ENCODE data around the gene RAE1. TPM values are rescaled to one million over a fixed set of nuclear protein-coding genes. Genes with fewer than 3 reads are reported as not detected.

The RAE1 gene
- total RNA-seq, 2 experiments from 2014 or later, result 35.0 to 37.2 TPM

GRCh38 chr20:57375652-57376230, 24.7 kb downstream of the RAE1 start:
- ATAC-seq (no peak), DNase-seq (no peak)
- no peak overlapping the region for H3K27ac Mint-ChIP-seq
- no peak overlapping the region for H3K4me3 Mint-ChIP-seq
- H3K4me1 Mint-ChIP-seq (ENCODE audit: low read depth), result peaks cover 18% of the 10 kb centered on the region
- H3K27me3 Mint-ChIP-seq (ENCODE audit: low read depth), result no peaks in the 10 kb centered on the region
- ChIA-PET POLR2A (no interaction called here), CTCF (interaction anchor here (0.6 to 2.3 kb wide), 2 partner anchors 122 to 221 kb away, joined by 3 to 8 read pairs; no protein-coding TSS in a partner anchor)
- H3K9me3 Mint-ChIP-seq (ENCODE audit: insufficient read depth), result no peaks in the 10 kb centered on the region
- peaks cover 63% of the 10 kb centered on the region for H3K36me3 Mint-ChIP-seq (ENCODE audit: low read depth)

GRCh38 chr20:57377350-57377749, 26.3 kb downstream of the RAE1 start:
- Mint-ChIP-seq H3K4me3 (no peak overlapping the region), H3K27me3 (ENCODE audit: low read depth) (no peaks in the 10 kb centered on the region), H3K9me3 (ENCODE audit: insufficient read depth) (no peaks in the 10 kb centered on the region), H3K4me1 (ENCODE audit: low read depth) (peaks cover 26% of the 10 kb centered on the region), H3K27ac (peak overlapping the region; percentile 3), H3K36me3 (ENCODE audit: low read depth) (peaks cover 49% of the 10 kb centered on the region)
- POLR2A ChIA-PET, result no interaction called here
- no peak for ATAC-seq
- DNase-seq, result no peak
- CTCF ChIA-PET, result interaction anchor here (1.0 to 2.3 kb wide), 2 partner anchors 118 to 219 kb away, joined by 3 to 8 read pairs; no protein-coding TSS in a partner anchor

DNA sequence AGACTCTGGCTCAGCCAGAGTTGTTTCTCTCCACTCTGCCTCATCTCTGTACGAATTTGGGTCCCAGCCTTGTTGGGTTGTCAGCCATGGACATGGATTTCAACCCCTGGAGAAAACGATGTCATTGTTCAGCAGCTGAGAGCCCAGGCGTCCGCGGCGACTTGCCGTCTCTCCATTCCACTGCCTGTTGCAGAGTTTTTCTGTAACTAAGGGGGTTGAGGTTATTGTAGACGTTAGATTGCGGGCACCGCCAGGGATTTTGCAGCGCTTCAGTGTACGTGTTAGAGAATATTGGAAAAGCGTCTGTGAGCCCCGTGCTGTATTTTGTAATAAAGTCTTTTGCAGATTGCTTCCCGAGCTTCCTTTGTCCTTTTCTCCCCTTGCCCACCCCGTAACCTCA, 27.1 kb downstream of the RAE1 start:
- Mint-ChIP-seq H3K4me1 (ENCODE audit: low read depth) (peaks cover 33% of the 10 kb centered on the region), H3K27me3 (ENCODE audit: low read depth) (no peaks in the 10 kb centered on the region), H3K9me3 (ENCODE audit: insufficient read depth) (no peaks in the 10 kb centered on the region), H3K36me3 (ENCODE audit: low read depth) (peaks cover 52% of the 10 kb centered on the region), H3K4me3 (no peak overlapping the region), H3K27ac (no peak overlapping the region)
- CTCF ChIA-PET, result interaction anchor here (5.1 kb wide), 1 partner anchor 118 kb away, joined by 41 read pairs; no protein-coding TSS in a partner anchor
- POLR2A ChIA-PET, result no interaction called here
- no peak for ATAC-seq
- DNase-seq, result no peak

DNA sequence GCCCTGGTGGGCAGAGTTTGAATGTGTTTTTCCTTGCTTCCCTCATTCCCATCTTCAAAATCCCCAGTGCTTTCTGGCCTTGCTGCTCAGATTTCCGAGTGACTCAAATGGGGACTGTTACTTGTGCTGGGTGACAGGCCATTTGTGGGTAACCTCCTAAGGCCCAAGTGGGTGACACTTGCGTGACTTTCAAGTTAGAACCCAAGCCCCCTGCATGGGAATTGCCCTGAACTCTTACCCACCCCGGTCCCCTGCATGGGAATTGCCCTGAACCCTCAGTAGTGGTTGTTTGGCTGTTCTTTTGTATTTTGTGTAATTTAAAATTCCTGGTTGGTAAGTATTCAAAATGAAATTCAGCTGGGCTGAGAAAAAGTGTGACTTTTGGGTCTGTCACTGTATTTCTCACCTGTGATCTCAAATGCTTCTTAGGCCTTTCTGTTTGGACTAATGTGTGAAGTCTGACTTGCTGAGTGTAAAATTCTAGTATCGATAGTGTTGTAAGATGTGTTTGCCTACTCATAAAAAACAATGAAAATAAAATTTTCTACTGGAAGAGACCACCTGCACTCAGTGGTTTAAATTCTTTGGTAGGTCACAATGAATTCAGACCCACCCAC, 27.7 kb downstream of the RAE1 start:
- H3K4me3 Mint-ChIP-seq, result no peak overlapping the region
- no peak overlapping the region for H3K27ac Mint-ChIP-seq
- H3K27me3 Mint-ChIP-seq (ENCODE audit: low read depth), result no peaks in the 10 kb centered on the region
- ChIA-PET CTCF (interaction anchor here (0.9 to 5.1 kb wide), 8 partner anchors 10 to 218 kb away, joined by 3 to 41 read pairs (median 5); no protein-coding TSS in a partner anchor), POLR2A (interaction anchor here (0.9 kb wide), 1 partner anchor 27 kb away, joined by 3 read pairs; the partner anchor contains the start of gene RAE1)
- peaks cover 46% of the 10 kb centered on the region for H3K36me3 Mint-ChIP-seq (ENCODE audit: low read depth)
- ATAC-seq (no peak), DNase-seq (no peak)
- peaks cover 32% of the 10 kb centered on the region for H3K4me1 Mint-ChIP-seq (ENCODE audit: low read depth)
- H3K9me3 Mint-ChIP-seq (ENCODE audit: insufficient read depth), result no peaks in the 10 kb centered on the region

- H3K9me3 Mint-ChIP-seq (ENCODE audit: insufficient read depth), result no peaks in the 10 kb centered on the region
- DNase-seq, result no peak
- CTCF ChIA-PET, result interaction anchor here (0.9 to 5.1 kb wide), 9 partner anchors 9 to 218 kb away, joined by 3 to 41 read pairs (median 5); no protein-coding TSS in a partner anchor
- no peaks in the 10 kb centered on the region for H3K27me3 Mint-ChIP-seq (ENCODE audit: low read depth)
- no peak for ATAC-seq
- H3K4me1 Mint-ChIP-seq (ENCODE audit: low read depth), result peaks cover 30% of the 10 kb centered on the region
- no peak overlapping the region for H3K27ac Mint-ChIP-seq
- no peak overlapping the region for H3K4me3 Mint-ChIP-seq
- H3K36me3 Mint-ChIP-seq (ENCODE audit: low read depth), result peaks cover 43% of the 10 kb centered on the region
- POLR2A ChIA-PET, result interaction anchor here (0.9 kb wide), 2 partner anchors 13 to 28 kb away, joined by 3 to 4 read pairs; partner anchors contain the start of gene RAE1
These were observed 28.2 kb downstream of the RAE1 start for GRCh38 chr20:57379263-57379647.

DNA sequence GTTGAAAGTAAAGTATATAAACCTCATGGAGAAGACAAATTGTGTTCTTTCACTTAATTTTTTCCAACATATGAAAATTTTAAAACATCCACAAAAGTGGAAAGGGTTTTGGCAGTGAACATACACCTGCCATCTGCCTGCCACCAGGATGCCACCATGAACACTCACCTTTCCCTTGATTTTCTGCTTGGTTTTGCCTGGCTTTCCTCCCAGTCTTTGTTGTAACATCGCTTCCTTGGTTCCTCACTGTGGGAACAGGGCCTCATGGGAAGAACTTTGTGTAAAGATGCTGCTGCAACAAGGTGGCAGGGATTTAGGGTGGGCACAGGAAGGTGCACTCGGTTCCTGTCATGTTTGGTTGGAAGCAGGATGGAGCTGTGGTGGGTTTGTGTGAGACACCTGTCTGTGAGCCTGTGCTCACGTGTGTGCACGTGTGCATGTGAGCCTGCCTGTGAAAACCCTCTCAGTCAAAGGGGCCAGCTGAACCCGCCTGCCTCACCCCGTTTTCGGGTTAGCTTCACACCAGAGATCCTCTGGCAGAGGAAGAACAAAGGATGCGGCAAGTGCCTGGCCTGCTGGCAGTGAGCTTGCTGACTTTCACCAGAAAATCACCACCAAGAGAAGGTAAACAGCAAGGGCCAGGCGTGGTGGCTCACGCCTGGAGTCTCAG, 29.2 kb downstream of the RAE1 start:
- POLR2A ChIA-PET, result interaction anchor here (0.9 kb wide), 1 partner anchor 12 kb away, joined by 4 read pairs; no protein-coding TSS in a partner anchor
- Mint-ChIP-seq H3K4me1 (ENCODE audit: low read depth) (peaks cover 23% of the 10 kb centered on the region), H3K36me3 (ENCODE audit: low read depth) (peaks cover 34% of the 10 kb centered on the region), H3K27me3 (ENCODE audit: low read depth) (no peaks in the 10 kb centered on the region), H3K27ac (no peak overlapping the region), H3K4me3 (no peak overlapping the region), H3K9me3 (ENCODE audit: insufficient read depth) (no peaks in the 10 kb centered on the region)
- DNase-seq, result no peak
- CTCF ChIA-PET, result interaction anchor here (1.0 to 5.1 kb wide), 13 partner anchors 8 to 216 kb away, joined by 3 to 41 read pairs (median 6); partner anchors contain the start of gene RBM38
- ATAC-seq, result no peak

DNA sequence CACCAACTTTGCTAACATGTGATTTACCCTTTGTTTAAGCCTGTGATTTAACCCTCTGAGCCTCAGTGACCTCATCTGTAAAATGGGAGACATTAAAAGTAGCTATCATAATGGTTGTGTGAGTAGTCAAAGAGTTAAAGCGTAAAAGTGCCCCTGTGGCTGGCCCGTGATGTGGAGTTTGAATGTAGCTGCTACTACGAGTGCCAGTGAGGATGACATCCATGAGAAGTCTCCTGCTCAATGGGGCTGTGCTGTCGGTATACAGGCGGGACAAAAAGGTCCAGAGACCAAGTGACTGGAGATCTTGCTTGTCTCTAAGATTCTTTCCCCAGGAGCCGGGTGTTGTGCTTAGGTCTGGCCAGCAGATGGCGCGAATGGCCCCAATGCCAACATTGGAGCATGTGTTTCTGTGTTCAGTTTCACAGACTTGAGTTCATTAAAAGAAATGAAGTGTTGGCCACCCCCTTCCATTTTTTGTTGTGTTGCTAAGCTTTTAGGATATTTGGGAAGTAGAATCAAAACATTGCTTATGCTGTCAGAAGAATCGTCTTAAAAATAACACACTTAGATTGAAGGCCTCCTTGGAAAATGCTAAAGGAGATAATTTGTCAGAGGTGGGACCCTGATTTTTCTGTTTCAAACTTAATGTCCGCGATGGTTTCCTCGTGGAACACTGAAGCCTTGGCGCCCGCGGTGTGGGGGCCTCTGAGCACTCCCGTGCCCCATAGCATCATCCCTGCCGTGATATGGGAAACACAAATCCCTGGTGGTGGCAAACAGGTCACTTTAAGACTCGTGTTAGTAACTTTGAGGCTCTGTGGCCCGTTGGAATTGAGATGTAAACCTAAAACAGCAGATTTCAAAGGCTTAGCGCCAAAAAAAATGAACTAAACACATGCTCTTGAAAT, 30.8 kb downstream of the RAE1 start:
- peaks cover 20% of the 10 kb centered on the region for H3K4me1 Mint-ChIP-seq (ENCODE audit: low read depth)
- peak; percentile 89 for DNase-seq
- H3K36me3 Mint-ChIP-seq (ENCODE audit: low read depth), result peaks cover 22% of the 10 kb centered on the region
- H3K27ac Mint-ChIP-seq, result no peak overlapping the region
- H3K4me3 Mint-ChIP-seq, result no peak overlapping the region
- ChIA-PET CTCF (interaction anchor here (0.6 to 5.1 kb wide), 22 partner anchors 8 to 338 kb away, joined by 3 to 41 read pairs (median 4); partner anchors contain the start of gene RBM38), POLR2A (interaction anchor here (1.0 to 1.3 kb wide), 2 partner anchors 9 to 10 kb away, joined by 3 to 4 read pairs; partner anchors contain the start of gene RBM38)
- no peaks in the 10 kb centered on the region for H3K9me3 Mint-ChIP-seq (ENCODE audit: insufficient read depth)
- peak; percentile 84 for ATAC-seq
- no peaks in the 10 kb centered on the region for H3K27me3 Mint-ChIP-seq (ENCODE audit: low read depth)

DNA sequence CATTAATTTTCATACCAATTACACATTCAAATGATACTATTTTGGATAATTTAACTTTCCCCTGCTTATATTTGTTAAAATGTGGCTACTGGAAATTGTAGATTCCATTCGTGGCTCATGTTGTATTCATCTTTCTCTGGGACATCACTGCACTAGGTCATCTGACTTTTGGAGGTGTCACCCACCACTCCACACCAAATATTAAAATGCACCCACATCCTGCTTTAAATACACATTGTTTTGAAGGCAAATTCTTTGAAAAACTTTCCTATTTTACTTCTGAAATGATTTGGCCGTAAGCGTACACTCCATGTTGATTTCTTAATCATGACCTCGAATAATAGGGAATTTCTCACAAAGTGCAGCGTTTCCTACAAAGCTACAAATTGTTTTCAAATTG, 31.5 kb downstream of the RAE1 start:
- Mint-ChIP-seq H3K36me3 (ENCODE audit: low read depth) (peaks cover 15% of the 10 kb centered on the region), H3K4me3 (no peak overlapping the region), H3K4me1 (ENCODE audit: low read depth) (peaks cover 20% of the 10 kb centered on the region), H3K27me3 (ENCODE audit: low read depth) (no peaks in the 10 kb centered on the region), H3K9me3 (ENCODE audit: insufficient read depth) (no peaks in the 10 kb centered on the region), H3K27ac (no peak overlapping the region)
- ChIA-PET CTCF (interaction anchor here (0.6 to 5.1 kb wide), 16 partner anchors 8 to 124 kb away, joined by 3 to 41 read pairs (median 6); partner anchors contain the start of gene RBM38), POLR2A (no interaction called here)
- DNase-seq (no peak), ATAC-seq (no peak)

DNA sequence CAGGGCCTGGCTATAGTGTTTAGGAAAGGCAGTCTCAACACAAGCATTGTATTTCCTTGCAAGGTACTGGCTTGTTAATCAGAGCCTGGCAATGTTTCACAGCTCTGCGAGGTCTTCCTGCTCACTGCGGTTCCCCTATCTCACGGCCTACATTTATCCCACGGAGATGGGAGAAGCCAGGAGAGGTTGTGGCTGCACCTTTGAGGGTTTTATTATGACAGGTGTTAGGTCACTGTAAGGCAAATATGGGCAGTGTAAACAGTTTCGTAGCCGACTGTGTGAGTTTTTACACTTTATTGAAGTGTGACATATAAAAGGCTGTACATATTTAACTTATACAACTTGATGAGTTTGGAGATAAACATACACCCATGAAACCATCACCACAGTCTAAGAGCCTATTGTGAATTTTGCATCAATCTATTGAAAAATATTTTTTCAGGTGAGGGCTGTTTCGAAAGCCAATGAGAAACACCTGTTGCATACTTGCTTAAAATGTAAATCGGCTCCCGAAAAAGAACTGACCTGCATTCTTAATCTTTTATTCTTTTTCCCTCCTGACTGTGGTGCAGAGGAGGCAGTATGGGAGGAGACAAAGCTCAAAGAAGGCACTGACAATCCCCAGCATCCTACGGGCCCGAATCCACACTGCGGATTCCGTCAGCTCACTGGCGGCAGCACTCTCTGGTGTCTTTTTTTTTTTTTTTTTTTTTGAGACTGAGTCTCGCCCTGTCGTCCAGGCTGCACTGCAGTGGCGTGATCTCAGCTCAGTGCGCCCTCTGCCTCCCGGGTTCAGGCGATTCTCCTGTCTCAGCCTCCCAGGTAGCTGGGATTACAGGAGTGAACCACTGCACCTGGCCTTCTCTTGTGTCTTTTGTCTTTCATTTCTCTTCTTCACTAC, 32.6 kb downstream of the RAE1 start:
- Mint-ChIP-seq H3K36me3 (ENCODE audit: low read depth) (peaks cover 7% of the 10 kb centered on the region), H3K27ac (no peak overlapping the region), H3K27me3 (ENCODE audit: low read depth) (no peaks in the 10 kb centered on the region), H3K9me3 (ENCODE audit: insufficient read depth) (no peaks in the 10 kb centered on the region), H3K4me3 (no peak overlapping the region), H3K4me1 (ENCODE audit: low read depth) (peaks cover 22% of the 10 kb centered on the region)
- DNase-seq (no peak), ATAC-seq (no peak)
- ChIA-PET POLR2A (no interaction called here), CTCF (interaction anchor here (1.1 to 3.8 kb wide), 6 partner anchors 9 to 211 kb away, joined by 3 to 17 read pairs (median 5); no protein-coding TSS in a partner anchor)

- DNase-seq (no peak), ATAC-seq (no peak)
- Mint-ChIP-seq H3K4me3 (no peak overlapping the region), H3K9me3 (ENCODE audit: insufficient read depth) (no peaks in the 10 kb centered on the region), H3K4me1 (ENCODE audit: low read depth) (peaks cover 26% of the 10 kb centered on the region), H3K27ac (no peak overlapping the region), H3K27me3 (ENCODE audit: low read depth) (no peaks in the 10 kb centered on the region), H3K36me3 (ENCODE audit: low read depth) (peaks cover 4% of the 10 kb centered on the region)
- POLR2A ChIA-PET, result interaction anchor here (1.3 kb wide), 1 partner anchor 14 kb away, joined by 5 read pairs; no protein-coding TSS in a partner anchor
- CTCF ChIA-PET, result interaction anchor here (1.7 kb wide), 1 partner anchor 14 kb away, joined by 5 read pairs; no protein-coding TSS in a partner anchor
These were observed 33.4 kb downstream of the RAE1 start for GRCh38 chr20:57384486-57384885.
